Naive thymus-derived CD4-positive, alpha-beta T cell (primary cell): Measurements from ENCODE around the gene PPFIBP2. TPM values are rescaled to one million over a fixed set of nuclear protein-coding genes. Genes with fewer than 3 reads are reported as not detected.

Source experiments
- ATAC-seq: fragments of 150-1000 bp; cut with Tn5 transposase; 2 replicates; pipeline ENCODE4 v1.10.0; 2021; ENCODE audit warnings: mild to moderate bottlenecking, moderate library complexity
- CTCF ChIA-PET: fragments of 350-600 bp; sonication (Branson Sonifier 250); formaldehyde crosslinking; loops from one replicate; lab custom pipeline; 2021; ENCODE audit warnings: antibody characterized with exemption; lab: Charles Lee
- POLR2A ChIA-PET: fragments of 350-600 bp; sonication (Branson Sonifier 250); formaldehyde crosslinking; loops from one replicate; lab custom pipeline; 2021; ENCODE audit warnings: antibody characterized with exemption, inconsistent platforms; lab: Charles Lee
- DNase-seq, 9 donors: peaks; one replicate each; pipeline versions ENCODE4 v3.0.0 to v3.0.0-alpha.2; 2020 to 2022; ENCODE audit warnings: mixed read lengths in 1 of 9
- H3K27ac ChIP-seq: one replicate; pipeline ENCODE4 v1.7.0; 2013; ENCODE audit warnings: mild to moderate bottlenecking, low read depth, low read length, moderate library complexity
- H3K27me3 ChIP-seq, 2 donors: one replicate each; pipeline ENCODE4 v1.7.0; 2013; ENCODE audit warnings: low read length in 2 of 2, mild to moderate bottlenecking in 2 of 2, moderate library complexity in 2 of 2; ENCODE audit not compliant: control insufficient read depth in 2 of 2, insufficient read depth in 2 of 2
- H3K36me3 ChIP-seq, 3 experiments: 1 replicate in 2 of 3; 2 replicates in 1 of 3; pipeline ENCODE4 v1.7.0; 2013; ENCODE audit warnings: low read length in 3 of 3, mild to moderate bottlenecking in 3 of 3, moderate library complexity in 1 of 3; ENCODE audit not compliant: insufficient read depth in 3 of 3, control insufficient read depth in 2 of 3
- H3K4me1 ChIP-seq, 2 donors: one replicate each; pipeline ENCODE4 v1.7.0; 2013; ENCODE audit warnings: low read length in 2 of 2, mild to moderate bottlenecking in 2 of 2, moderate library complexity in 1 of 2; ENCODE audit not compliant: control insufficient read depth in 2 of 2, insufficient read depth in 2 of 2
- H3K4me3 ChIP-seq: 2 replicates; pipeline ENCODE4 v1.7.0; 2013; ENCODE audit warnings: mild to moderate bottlenecking, low read length
- H3K9me3 ChIP-seq, 3 experiments: 1 replicate in 2 of 3; 2 replicates in 1 of 3; pipeline ENCODE4 v1.7.0; 2013; ENCODE audit warnings: low read length in 3 of 3; ENCODE audit not compliant: control insufficient read depth in 2 of 3
- H3K27ac Mint-ChIP-seq, 9 donors: one replicate each; pipeline ENCODE4 v1.8.0; 2020 to 2022; ENCODE audit warnings: mixed read lengths in 9 of 9, mild to moderate bottlenecking in 8 of 9, moderate library complexity in 5 of 9, inconsistent platforms in 2 of 9
- H3K27me3 Mint-ChIP-seq, 5 donors: one replicate each; pipeline ENCODE4 v1.8.0; 2021 to 2022; ENCODE audit warnings: mixed read lengths in 5 of 5, mild to moderate bottlenecking in 1 of 5
- H3K36me3 Mint-ChIP-seq, 5 donors: one replicate each; pipeline ENCODE4 v1.8.0; 2020 to 2022; ENCODE audit warnings: mixed read lengths in 5 of 5, mild to moderate bottlenecking in 3 of 5, inconsistent platforms in 1 of 5
- H3K4me1 Mint-ChIP-seq, 7 donors: one replicate each; pipeline ENCODE4 v1.8.0; 2020 to 2022; ENCODE audit warnings: mixed read lengths in 7 of 7, mild to moderate bottlenecking in 3 of 7, inconsistent platforms in 1 of 7
- H3K4me3 Mint-ChIP-seq, 10 donors: one replicate each; pipeline ENCODE4 v1.8.0; 2020 to 2022; ENCODE audit warnings: mild to moderate bottlenecking in 10 of 10, mixed read lengths in 10 of 10, moderate library complexity in 6 of 10, inconsistent platforms in 2 of 10
- H3K9me3 Mint-ChIP-seq, 11 donors: one replicate each; pipeline ENCODE4 v1.8.0; 2020 to 2022; ENCODE audit warnings: mixed read lengths in 11 of 11, mild to moderate bottlenecking in 4 of 11, inconsistent platforms in 1 of 11, moderate library complexity in 1 of 11
- intact Hi-C, 2 donors: fragments of 100-400 bp; cut with micrococcal nuclease; formaldehyde crosslinking; loops; one replicate each; pipeline ENCODE4 v1.15.1; 2023
- polyA plus RNA-seq, 2 donors: library from polyadenylated mRNA; unstranded; fragments of 300-500 nt; fragmentation: Illumina TruSeq; gene quantifications; one replicate each; pipeline ENCODE4 v1.2.3, GENCODE V29; 2021
- total RNA-seq, 6 experiments: library from RNA in 5 of 6; stranded (reverse) in 5 of 6; gene quantifications; 1 replicate in 5 of 6; 2 replicates in 1 of 6; pipeline ENCODE4 v1.2.3 and lab custom pipeline; 2021 to 2026

The PPFIBP2 gene
- total and polyA plus RNA-seq, 7 experiments from 2014 or later: 5.7 to 55.6 (median 42.6) TPM

GRCh38 chr11:7538031-7538430 lies 24.2 kb downstream of the PPFIBP2 start:
- no peak overlapping the region for H3K27ac ChIP-seq
- H3K27ac Mint-ChIP-seq: peak overlapping the region in 5 of 9 donors; percentile 21 to 72 (median 48)
- H3K36me3 ChIP-seq: no peaks in the 10 kb centered on the region
- H3K4me1 ChIP-seq: peaks cover 5 to 40% of the 10 kb centered on the region in 2 donors
- ChIA-PET CTCF (interaction anchor here (0.7 to 4.9 kb wide), 4 partner anchors 9 to 1802 kb away, joined by 3 to 50 read pairs (median 6); partner anchors contain the start of gene PPFIBP2), POLR2A (interaction anchor here (1.0 to 2.2 kb wide), 6 partner anchors 9 to 132 kb away, joined by 3 to 7 read pairs (median 6); partner anchors contain the start of gene PPFIBP2)
- peak; percentile 62 for ATAC-seq
- no peak for DNase-seq
- H3K27me3 ChIP-seq: no peaks in the 10 kb centered on the region
- H3K4me3 Mint-ChIP-seq: peak overlapping the region in 9 of 10 donors; percentile 20 to 82 (median 55)
- peaks cover 0 to 2% (median 0%) of the 10 kb centered on the region in 11 donors for H3K9me3 Mint-ChIP-seq
- intact Hi-C loops: loop anchor here in 1 of 2 donors (1.0 to 2.0 kb wide), 3 partner anchors 11 to 25 kb away; partner anchors contain the start of gene PPFIBP2
- H3K36me3 Mint-ChIP-seq: peaks cover 0 to 11% (median 0%) of the 10 kb centered on the region in 5 donors
- H3K4me3 ChIP-seq: no peak overlapping the region
- peaks cover 0 to 32% (median 0%) of the 10 kb centered on the region in 5 donors for H3K27me3 Mint-ChIP-seq
- peaks cover 33 to 95% (median 91%) of the 10 kb centered on the region in 7 donors for H3K4me1 Mint-ChIP-seq
- H3K9me3 ChIP-seq: no peaks in the 10 kb centered on the region

- H3K9me3 Mint-ChIP-seq: peaks cover 0 to 2% (median 0%) of the 10 kb centered on the region in 11 donors
- H3K9me3 ChIP-seq: no peaks in the 10 kb centered on the region
- H3K36me3 ChIP-seq: no peaks in the 10 kb centered on the region
- H3K27me3 Mint-ChIP-seq: peaks cover 0 to 29% (median 0%) of the 10 kb centered on the region in 5 donors
- CTCF ChIA-PET: interaction anchor here (0.7 to 4.9 kb wide), 4 partner anchors 9 to 1801 kb away, joined by 3 to 50 read pairs (median 6); partner anchors contain the start of gene PPFIBP2
- no peaks in the 10 kb centered on the region for H3K27me3 ChIP-seq
- peaks cover 0 to 11% (median 0%) of the 10 kb centered on the region in 5 donors for H3K36me3 Mint-ChIP-seq
- H3K4me3 Mint-ChIP-seq: peak overlapping the region in 8 of 10 donors; percentile 6 to 82 (median 58)
- H3K27ac Mint-ChIP-seq: peak overlapping the region in 5 of 9 donors; percentile 21 to 72 (median 48)
- H3K27ac ChIP-seq: no peak overlapping the region
- no peak for ATAC-seq
- no peak for DNase-seq
- H3K4me1 Mint-ChIP-seq: peaks cover 29 to 97% (median 86%) of the 10 kb centered on the region in 7 donors
- intact Hi-C loops: loop anchor here in 1 of 2 donors (1.0 to 2.0 kb wide), 3 partner anchors 11 to 25 kb away; partner anchors contain the start of gene PPFIBP2
- peaks cover 5 to 40% of the 10 kb centered on the region in 2 donors for H3K4me1 ChIP-seq
- POLR2A ChIA-PET: interaction anchor here (1.0 to 2.2 kb wide), 8 partner anchors 10 to 131 kb away, joined by 3 to 7 read pairs (median 4); partner anchors contain the start of gene PPFIBP2
- no peak overlapping the region for H3K4me3 ChIP-seq
Observed at GRCh38 chr11:7538466-7539454, 25.0 kb downstream of the PPFIBP2 start.

- peak overlapping the region in 2 of 9 donors; percentile 18 to 39 for H3K27ac Mint-ChIP-seq
- Histone ChIP-seq H3K9me3 (no peaks in the 10 kb centered on the region), H3K27ac (no peak overlapping the region), H3K4me1 (peaks cover 5 to 30% of the 10 kb centered on the region in 2 donors), H3K27me3 (no peaks in the 10 kb centered on the region), H3K4me3 (no peak overlapping the region), H3K36me3 (no peaks in the 10 kb centered on the region)
- peak overlapping the region in 1 of 10 donors; percentile 13 for H3K4me3 Mint-ChIP-seq
- H3K27me3 Mint-ChIP-seq: peaks cover 0 to 22% (median 0%) of the 10 kb centered on the region in 5 donors
- POLR2A ChIA-PET: interaction anchor here (0.7 to 0.9 kb wide), 2 partner anchors 11 to 117 kb away, joined by 3 read pairs; no protein-coding TSS in a partner anchor
- peaks cover 0 to 10% (median 0%) of the 10 kb centered on the region in 5 donors for H3K36me3 Mint-ChIP-seq
- peaks cover 23 to 80% (median 64%) of the 10 kb centered on the region in 7 donors for H3K4me1 Mint-ChIP-seq
- ATAC-seq: no peak
- no peak for DNase-seq
- H3K9me3 Mint-ChIP-seq: peaks cover 0 to 2% (median 0%) of the 10 kb centered on the region in 11 donors
- intact Hi-C loops: no loop called here
- CTCF ChIA-PET: interaction anchor here (4.9 kb wide), 1 partner anchor 27 kb away, joined by 50 read pairs; the partner anchor contains the start of gene PPFIBP2
Observed at GRCh38 chr11:7540830-7541555, 27.2 kb downstream of the PPFIBP2 start.

GRCh38 chr11:7543302-7543701 lies 29.5 kb downstream of the PPFIBP2 start:
- H3K36me3 ChIP-seq: no peaks in the 10 kb centered on the region
- Mint-ChIP-seq H3K36me3 (peaks cover 0 to 16% (median 0%) of the 10 kb centered on the region in 5 donors), H3K27ac (peak overlapping the region in 2 of 9 donors; percentile 31 to 50), H3K4me1 (peaks cover 5 to 69% (median 50%) of the 10 kb centered on the region in 7 donors), H3K27me3 (peaks cover 0 to 14% (median 0%) of the 10 kb centered on the region in 5 donors), H3K4me3 (no peak overlapping the region), H3K9me3 (no peaks in the 10 kb centered on the region)
- CTCF ChIA-PET: no interaction called here
- no peak overlapping the region for H3K4me3 ChIP-seq
- POLR2A ChIA-PET: interaction anchor here (1.2 kb wide), 1 partner anchor 22 kb away, joined by 4 read pairs; no protein-coding TSS in a partner anchor
- DNase-seq (no peak), ATAC-seq (no peak)
- H3K27ac ChIP-seq: no peak overlapping the region
- intact Hi-C loops: no loop called here
- H3K9me3 ChIP-seq: no peaks in the 10 kb centered on the region
- H3K4me1 ChIP-seq: peaks cover 2 to 10% of the 10 kb centered on the region in 2 donors
- H3K27me3 ChIP-seq: no peaks in the 10 kb centered on the region

GRCh38 chr11:7544021-7544420 lies 30.2 kb downstream of the PPFIBP2 start:
- CTCF ChIA-PET: no interaction called here
- POLR2A ChIA-PET: no interaction called here
- Histone ChIP-seq H3K27ac (no peak overlapping the region), H3K4me3 (no peak overlapping the region), H3K4me1 (peaks cover 0 to 2% of the 10 kb centered on the region in 2 donors), H3K36me3 (no peaks in the 10 kb centered on the region), H3K27me3 (no peaks in the 10 kb centered on the region), H3K9me3 (no peaks in the 10 kb centered on the region)
- Mint-ChIP-seq H3K27me3 (peaks cover 0 to 14% (median 0%) of the 10 kb centered on the region in 5 donors), H3K27ac (no peak overlapping the region), H3K36me3 (peaks cover 0 to 18% (median 0%) of the 10 kb centered on the region in 5 donors), H3K4me1 (peaks cover 2 to 71% (median 49%) of the 10 kb centered on the region in 7 donors), H3K4me3 (no peak overlapping the region), H3K9me3 (no peaks in the 10 kb centered on the region)
- DNase-seq (no peak), ATAC-seq (no peak)
- intact Hi-C loops: no loop called here
